ENCODE data around the gene LACTB.

LACTB gene

DNA sequence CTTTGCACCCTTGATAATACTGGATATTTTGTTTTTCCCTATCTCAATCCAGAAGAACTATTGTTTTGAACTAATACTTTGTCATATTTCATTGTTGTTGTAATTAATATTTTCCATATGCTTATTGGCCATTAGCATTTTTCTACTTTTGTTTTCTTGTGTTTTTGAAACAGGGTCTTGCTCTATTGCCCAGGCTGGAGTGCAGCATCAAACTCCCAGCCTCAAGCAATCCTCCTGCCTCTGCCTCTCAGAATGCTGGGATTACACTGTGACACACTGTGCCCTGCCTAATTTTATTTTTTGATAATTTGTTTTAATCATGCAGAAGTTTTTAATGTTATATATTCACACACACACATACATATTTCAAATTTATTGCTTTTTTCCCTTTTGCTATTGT, 39.0 kb downstream of the LACTB start:
- TF ChIP-seq, protein P1, sequence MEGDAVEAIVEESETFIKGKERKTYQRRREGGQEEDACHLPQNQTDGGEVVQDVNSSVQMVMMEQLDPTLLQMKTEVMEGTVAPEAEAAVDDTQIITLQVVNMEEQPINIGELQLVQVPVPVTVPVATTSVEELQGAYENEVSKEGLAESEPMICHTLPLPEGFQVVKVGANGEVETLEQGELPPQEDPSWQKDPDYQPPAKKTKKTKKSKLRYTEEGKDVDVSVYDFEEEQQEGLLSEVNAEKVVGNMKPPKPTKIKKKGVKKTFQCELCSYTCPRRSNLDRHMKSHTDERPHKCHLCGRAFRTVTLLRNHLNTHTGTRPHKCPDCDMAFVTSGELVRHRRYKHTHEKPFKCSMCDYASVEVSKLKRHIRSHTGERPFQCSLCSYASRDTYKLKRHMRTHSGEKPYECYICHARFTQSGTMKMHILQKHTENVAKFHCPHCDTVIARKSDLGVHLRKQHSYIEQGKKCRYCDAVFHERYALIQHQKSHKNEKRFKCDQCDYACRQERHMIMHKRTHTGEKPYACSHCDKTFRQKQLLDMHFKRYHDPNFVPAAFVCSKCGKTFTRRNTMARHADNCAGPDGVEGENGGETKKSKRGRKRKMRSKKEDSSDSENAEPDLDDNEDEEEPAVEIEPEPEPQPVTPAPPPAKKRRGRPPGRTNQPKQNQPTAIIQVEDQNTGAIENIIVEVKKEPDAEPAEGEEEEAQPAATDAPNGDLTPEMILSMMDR (IDR thresholded peaks at IDR 0.05; ENCODE audit: insufficient read depth, missing control alignments), result no peak
- FAIRE-seq, result no peak
- no peak for DNase-seq (ENCODE audit: insufficient read length, low spot score)

DNA sequence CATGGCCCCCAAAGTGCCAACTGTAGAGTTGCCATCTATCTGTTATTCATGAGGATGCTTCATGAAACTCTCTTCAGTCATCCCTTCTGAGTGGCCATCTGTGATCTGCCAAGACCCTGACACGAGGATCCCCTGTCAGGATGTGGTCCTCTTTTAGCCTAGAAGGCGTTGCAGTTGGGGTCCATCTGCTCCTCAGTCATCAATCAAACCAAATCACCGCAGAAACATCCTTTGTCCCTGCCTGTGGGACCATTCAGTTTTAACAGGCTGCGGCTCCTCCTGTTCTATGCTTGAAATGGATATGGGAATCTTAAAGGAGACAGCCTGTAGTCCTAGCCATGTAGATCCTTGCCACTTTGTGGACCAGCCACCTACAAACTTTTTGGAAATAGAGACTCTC, 41.6 kb downstream of the LACTB start:
- no peak for FAIRE-seq
- TF ChIP-seq, protein P1 (IDR thresholded peaks at IDR 0.05; ENCODE audit: insufficient read depth, missing control alignments), result no peak

DNA sequence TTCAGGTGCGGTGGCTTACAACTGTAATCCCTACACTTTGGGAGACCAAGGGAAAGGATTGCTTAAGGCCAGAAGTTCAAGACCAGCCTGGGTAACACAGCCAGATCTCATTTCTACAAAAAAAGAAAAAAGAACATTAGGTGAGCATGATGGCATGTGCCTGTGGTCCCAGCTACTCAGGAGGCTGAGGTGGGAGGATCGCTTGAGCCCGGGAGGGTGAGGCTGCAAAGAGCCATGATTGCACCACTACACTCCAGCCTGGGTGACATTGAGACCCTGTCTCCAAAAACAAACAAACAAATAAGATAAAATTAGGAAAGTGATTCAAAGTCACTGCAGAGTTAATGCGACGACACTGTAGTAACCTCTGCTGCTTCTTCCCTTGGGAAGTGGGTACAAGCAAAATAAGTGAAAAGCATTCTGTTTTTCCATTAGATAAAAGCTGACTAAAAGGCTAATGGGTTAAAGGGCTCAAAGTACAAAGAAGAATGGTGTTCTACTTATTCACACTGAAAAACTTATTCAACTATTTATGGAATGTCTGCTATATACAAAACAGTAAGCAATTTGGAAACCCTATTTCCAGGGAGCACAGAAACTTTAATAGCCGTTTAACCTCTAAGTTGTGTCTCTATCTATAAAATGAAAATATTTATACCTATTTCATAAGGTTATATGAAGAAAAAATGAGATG, 43.7 kb downstream of the LACTB start:
- FAIRE-seq, result no peak
- TF ChIP-seq, protein P1 (IDR thresholded peaks at IDR 0.05; ENCODE audit: insufficient read depth, missing control alignments), result no peak
- DNase-seq (ENCODE audit: insufficient read length, low spot score), result no peak

More for the DNA sequence above, 41.6 kb downstream of the LACTB start:
- DNase-seq (ENCODE audit: insufficient read length, low spot score), result no peak

DNA sequence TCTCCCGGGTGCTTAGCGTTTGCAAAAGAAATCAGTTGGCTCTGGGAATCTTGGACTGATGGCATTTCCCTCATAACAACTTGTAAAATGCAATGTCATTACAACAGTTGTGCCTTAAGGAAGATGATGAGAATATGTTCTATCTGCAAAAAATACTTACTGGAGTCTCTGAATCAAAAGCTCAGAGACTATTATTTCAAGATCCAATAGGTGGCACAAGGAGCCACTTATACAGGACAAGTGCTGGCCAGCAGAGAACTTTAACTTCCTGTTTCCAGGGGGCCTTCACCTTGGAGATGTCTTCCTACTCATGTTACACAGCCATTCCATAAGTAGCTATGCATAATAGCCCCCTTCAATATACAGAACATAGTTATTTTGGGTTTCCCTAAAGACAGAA, 44.6 kb downstream of the LACTB start:
- TF ChIP-seq, protein P1 (IDR thresholded peaks at IDR 0.05; ENCODE audit: insufficient read depth, missing control alignments), result no peak
- FAIRE-seq (no peak), DNase-seq (ENCODE audit: insufficient read length, low spot score) (no peak)

DNA sequence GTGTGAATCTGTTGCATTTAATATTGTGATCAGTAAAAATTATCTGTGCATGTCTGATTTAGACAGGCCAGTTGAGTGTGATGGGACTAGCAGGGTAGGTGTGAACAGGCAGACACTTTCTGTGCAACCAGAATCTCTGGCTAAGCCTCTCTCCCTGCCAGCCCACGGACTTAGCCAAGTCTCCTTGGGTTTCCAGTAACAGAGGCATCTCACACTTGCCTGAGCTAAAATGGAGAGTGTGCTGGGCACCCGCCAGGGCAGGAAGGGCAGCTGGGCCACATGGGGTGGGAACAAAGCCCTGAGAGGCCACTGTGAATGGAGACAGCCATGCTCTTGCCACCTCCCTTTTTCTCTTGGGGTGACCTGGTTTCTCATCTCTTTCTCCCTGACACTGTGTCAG, 48.1 kb downstream of the LACTB start:
- TF ChIP-seq, protein P1 (IDR thresholded peaks at IDR 0.05; ENCODE audit: insufficient read depth, missing control alignments), result no peak
- DNase-seq (ENCODE audit: insufficient read length, low spot score) (no peak), FAIRE-seq (no peak)

DNA sequence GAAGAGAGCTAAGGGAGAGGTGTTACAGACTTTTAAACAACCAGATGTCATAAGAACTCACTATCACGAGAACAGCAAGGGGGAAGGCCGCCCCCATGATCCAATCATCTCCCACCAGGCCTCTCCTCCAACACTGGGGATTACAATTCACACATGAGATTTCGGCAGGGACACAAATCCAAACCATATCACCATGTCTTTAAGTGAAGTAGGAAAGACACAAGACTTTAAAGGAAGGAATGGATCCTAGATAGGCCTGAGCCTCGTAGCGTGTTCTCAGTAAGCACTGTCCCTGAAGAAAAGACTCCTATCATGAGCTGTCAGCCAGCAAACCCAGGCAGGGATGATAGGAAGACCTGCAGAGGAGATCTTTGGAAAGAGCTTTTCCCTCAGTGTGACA, 50.7 kb downstream of the LACTB start:
- no peak for FAIRE-seq
- DNase-seq (ENCODE audit: insufficient read length, low spot score), result no peak
- TF ChIP-seq, protein P1 (IDR thresholded peaks at IDR 0.05; ENCODE audit: insufficient read depth, missing control alignments), result no peak

DNA sequence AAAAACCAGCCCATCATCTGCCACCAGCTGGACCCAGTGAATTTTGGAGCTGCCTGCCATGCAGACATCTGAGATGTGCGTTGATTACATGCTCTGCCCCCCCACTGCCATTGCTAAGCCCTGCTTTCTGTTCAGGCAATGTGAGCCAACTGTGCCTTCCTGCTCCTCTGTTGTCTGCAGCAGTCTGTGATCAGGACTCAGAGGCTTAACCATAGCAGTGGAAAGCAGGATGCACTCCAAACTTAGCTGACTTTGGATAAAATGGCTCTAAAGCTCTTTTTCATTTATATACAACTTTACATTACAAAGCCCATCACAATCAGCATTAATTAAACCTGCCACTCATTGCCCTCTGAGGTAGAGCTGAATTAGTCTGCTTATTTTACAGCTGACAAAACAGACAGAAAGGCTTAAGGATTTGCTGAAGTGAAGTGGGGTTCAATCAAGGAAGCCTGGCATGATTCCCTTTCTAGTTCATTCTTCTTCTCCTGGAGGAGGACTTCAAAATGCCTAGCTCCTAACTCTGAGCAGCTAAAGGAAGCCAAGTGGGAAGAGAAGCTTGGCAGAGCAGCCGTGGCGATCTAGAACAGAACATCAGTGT, 51.3 kb downstream of the LACTB start:
- TF ChIP-seq, protein P1 (IDR thresholded peaks at IDR 0.05; ENCODE audit: insufficient read depth, missing control alignments), result no peak
- no peak for FAIRE-seq
- no peak for DNase-seq (ENCODE audit: insufficient read length, low spot score)
